ENCODE data around the gene GLYAT.

DNA sequence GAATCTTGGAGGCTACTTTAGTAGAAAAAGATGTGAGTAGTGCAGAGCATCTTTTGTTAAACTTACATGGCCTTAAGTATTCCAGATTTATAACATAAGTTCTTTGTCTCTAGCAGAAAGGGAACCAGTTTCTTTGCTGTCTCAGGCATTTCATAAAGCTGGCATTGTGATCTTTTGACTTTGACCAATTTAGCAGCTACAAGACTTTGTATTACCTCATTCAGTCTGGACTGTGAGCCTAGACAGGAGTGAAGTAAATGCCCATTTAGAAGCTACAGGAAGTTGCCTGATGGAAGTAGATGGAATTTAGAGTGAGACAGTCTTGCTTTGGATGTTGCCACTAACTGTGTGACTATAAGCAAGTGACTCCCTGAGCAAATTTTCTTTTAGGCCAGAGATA lies 25.7 kb upstream of the GLYAT start:
- TF ChIP-seq, protein P1, sequence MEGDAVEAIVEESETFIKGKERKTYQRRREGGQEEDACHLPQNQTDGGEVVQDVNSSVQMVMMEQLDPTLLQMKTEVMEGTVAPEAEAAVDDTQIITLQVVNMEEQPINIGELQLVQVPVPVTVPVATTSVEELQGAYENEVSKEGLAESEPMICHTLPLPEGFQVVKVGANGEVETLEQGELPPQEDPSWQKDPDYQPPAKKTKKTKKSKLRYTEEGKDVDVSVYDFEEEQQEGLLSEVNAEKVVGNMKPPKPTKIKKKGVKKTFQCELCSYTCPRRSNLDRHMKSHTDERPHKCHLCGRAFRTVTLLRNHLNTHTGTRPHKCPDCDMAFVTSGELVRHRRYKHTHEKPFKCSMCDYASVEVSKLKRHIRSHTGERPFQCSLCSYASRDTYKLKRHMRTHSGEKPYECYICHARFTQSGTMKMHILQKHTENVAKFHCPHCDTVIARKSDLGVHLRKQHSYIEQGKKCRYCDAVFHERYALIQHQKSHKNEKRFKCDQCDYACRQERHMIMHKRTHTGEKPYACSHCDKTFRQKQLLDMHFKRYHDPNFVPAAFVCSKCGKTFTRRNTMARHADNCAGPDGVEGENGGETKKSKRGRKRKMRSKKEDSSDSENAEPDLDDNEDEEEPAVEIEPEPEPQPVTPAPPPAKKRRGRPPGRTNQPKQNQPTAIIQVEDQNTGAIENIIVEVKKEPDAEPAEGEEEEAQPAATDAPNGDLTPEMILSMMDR (IDR thresholded peaks at IDR 0.05; ENCODE audit: poor library complexity): no peak
- TF ChIP-seq EZH2 (IDR thresholded peaks at IDR 0.05; ENCODE audit: borderline replicate concordance): no peak

Data from hepatocyte (in vitro differentiated cells).